ENCODE measurements around the gene ZNFX1. TPM values are rescaled to one million over a fixed set of nuclear protein-coding genes. Genes with fewer than 3 reads are reported as not detected.

Gene ZNFX1
- total RNA-seq, 5 donors from 2014 or later (not counting 1 experiment from before 2014, with no cell fraction given): 53.8 to 72.2 (median 64.7) TPM

DNA sequence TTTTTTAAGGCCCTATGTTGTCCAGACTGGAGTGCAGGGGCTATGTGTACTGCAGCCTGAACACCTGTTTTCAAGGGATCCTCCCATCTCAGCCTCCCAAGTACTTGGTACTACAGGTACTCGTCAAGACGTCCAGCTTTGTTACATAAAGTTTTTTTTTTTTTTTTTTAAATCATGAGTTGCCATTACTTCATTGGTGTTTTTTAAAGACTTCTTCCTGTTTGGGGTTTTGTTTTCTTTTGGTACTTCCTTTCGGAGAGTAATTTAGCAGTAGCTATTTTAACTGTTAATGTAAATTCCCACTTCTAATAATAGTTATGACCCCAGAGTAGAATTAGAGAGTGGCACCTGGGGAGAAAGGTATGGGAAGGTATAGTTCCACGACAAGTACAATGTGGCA lies 10.5 kb downstream of the ZNFX1 start:
- ATAC-seq (replicated peaks in 1 of 4): peak; percentile 32 to 54 (median 45)
- peaks cover 61 to 69% (median 69%) of the 10 kb centered on the region in 3 donors for H3K4me1 Mint-ChIP-seq
- CTCF ChIA-PET: interaction anchor here (0.6 to 1.0 kb wide), 8 partner anchors 9 to 1782 kb away, joined by 4 to 6 read pairs (median 4); no protein-coding TSS in a partner anchor
- peaks cover 71% of the 10 kb centered on the region for H3K36me3 Mint-ChIP-seq
- no peaks in the 10 kb centered on the region for H3K9me3 ChIP-seq
- peak in 1 of 35 experiments; percentile 23 for DNase-seq
- H3K4me1 ChIP-seq (ENCODE audit: control insufficient read depth in 1 of 2, extremely low read depth in 1 of 2, insufficient read depth in 2 of 2, low read length in 2 of 2): peaks cover 2 to 30% of the 10 kb centered on the region in 2 experiments
- H3K4me3 ChIP-seq (ENCODE audit: control insufficient read depth in 1 of 2, extremely low read depth in 1 of 2, low read length in 1 of 2): peak overlapping the region in 1 of 2 donors; percentile 27
- H3K27me3 Mint-ChIP-seq: no peaks in the 10 kb centered on the region
- peaks cover 15 to 72% of the 10 kb centered on the region in 2 donors for H3K36me3 ChIP-seq (ENCODE audit: control insufficient read depth in 2 of 2, extremely low read depth in 1 of 2, insufficient read depth in 1 of 2, low read length in 1 of 2)
- peak overlapping the region; percentile 88 to 89 for H3K27ac Mint-ChIP-seq
- no CpG with 5 or more reads among the region's 4 CpGs for WGBS (ENCODE audit: insufficient coverage)
- H3K9me3 Mint-ChIP-seq: peaks cover 0 to 4% (median 4%) of the 10 kb centered on the region in 3 donors
- peak overlapping the region; percentile 72 to 83 (median 78) for H3K4me3 Mint-ChIP-seq
- POLR2A ChIA-PET: interaction anchor here (0.6 to 1.2 kb wide), 6 partner anchors 9 to 88 kb away, joined by 3 to 5 read pairs (median 4); no protein-coding TSS in a partner anchor
- H3K27me3 ChIP-seq (replicated peaks in 1 of 2; ENCODE audit: control insufficient read depth in 2 of 2, extremely low read depth in 1 of 2, insufficient read depth in 2 of 2, low read length in 1 of 2): no peaks in the 10 kb centered on the region
- H3K27ac ChIP-seq (ENCODE audit: low read length): peak overlapping the region; percentile 61

DNA sequence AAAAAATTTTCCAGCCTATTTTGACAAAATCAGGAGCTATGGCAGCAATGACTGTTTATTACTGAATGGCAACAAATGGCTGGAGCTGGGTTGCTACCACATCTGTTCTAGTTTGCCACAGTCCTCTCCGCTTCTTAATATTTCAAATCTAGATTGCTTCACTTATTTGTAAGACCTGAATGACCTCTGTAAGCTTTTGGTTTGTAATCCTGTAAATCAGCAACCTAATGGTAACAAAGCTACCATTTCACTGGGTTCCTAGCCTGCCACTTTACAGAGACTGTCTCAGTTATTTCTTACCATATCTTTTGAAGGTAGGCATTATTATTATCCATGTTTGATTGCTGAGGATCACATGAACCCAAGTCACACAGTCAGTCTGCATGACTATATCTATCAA lies 15.4 kb downstream of the ZNFX1 start:
- no peak overlapping the region for H3K4me3 ChIP-seq (ENCODE audit: control insufficient read depth in 1 of 2, extremely low read depth in 1 of 2, low read length in 1 of 2)
- Mint-ChIP-seq H3K36me3 (peaks cover 57% of the 10 kb centered on the region), H3K9me3 (peaks cover 0 to 3% (median 0%) of the 10 kb centered on the region in 3 donors), H3K27me3 (no peaks in the 10 kb centered on the region), H3K4me1 (peaks cover 18 to 25% (median 23%) of the 10 kb centered on the region in 3 donors), H3K27ac (no peak overlapping the region), H3K4me3 (no peak overlapping the region)
- no peak for DNase-seq
- CTCF ChIA-PET: interaction anchor here in 1 of 2 donors (0.8 kb wide), 1 partner anchor 19 kb away, joined by 3 read pairs; no protein-coding TSS in a partner anchor
- H3K36me3 ChIP-seq (ENCODE audit: control insufficient read depth in 2 of 2, extremely low read depth in 1 of 2, insufficient read depth in 1 of 2, low read length in 1 of 2): peaks cover 17 to 80% of the 10 kb centered on the region in 2 donors
- H3K9me3 ChIP-seq: no peaks in the 10 kb centered on the region
- POLR2A ChIA-PET: interaction anchor here (0.6 to 0.8 kb wide), 6 partner anchors 8 to 846 kb away, joined by 3 to 6 read pairs (median 4); no protein-coding TSS in a partner anchor
- H3K4me1 ChIP-seq (ENCODE audit: control insufficient read depth in 1 of 2, extremely low read depth in 1 of 2, insufficient read depth in 2 of 2, low read length in 2 of 2): peaks cover 0 to 10% of the 10 kb centered on the region in 2 experiments
- WGBS (ENCODE audit: insufficient coverage): 100% methylated on average over 1 of the region's 1 CpG
- ATAC-seq (replicated peaks in 1 of 4): no peak
- no peaks in the 10 kb centered on the region for H3K27me3 ChIP-seq (replicated peaks in 1 of 2; ENCODE audit: control insufficient read depth in 2 of 2, extremely low read depth in 1 of 2, insufficient read depth in 2 of 2, low read length in 1 of 2)
- H3K27ac ChIP-seq (ENCODE audit: low read length): no peak overlapping the region

DNA sequence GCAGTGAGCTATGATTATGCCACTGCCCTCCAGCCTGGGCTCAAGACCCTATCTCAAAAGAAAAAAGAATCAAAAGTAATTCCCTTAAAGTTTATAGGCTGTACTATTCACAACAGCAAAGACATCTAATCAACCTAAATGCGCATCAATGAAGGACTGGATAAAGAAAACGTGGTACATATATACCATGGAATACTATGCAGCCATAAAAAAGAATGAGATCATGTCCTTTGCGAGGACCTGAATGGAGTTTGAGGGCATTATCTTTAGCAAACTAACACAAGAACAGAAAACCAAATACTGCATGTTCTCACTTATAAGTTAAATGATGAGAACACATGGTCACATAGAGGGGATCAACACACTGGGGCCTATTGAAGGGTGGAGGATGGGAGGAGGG lies 16.7 kb downstream of the ZNFX1 start:
- Histone ChIP-seq H3K36me3 (ENCODE audit: control insufficient read depth in 2 of 2, extremely low read depth in 1 of 2, insufficient read depth in 1 of 2, low read length in 1 of 2) (peaks cover 17 to 90% of the 10 kb centered on the region in 2 donors), H3K27me3 (replicated peaks in 1 of 2; ENCODE audit: control insufficient read depth in 2 of 2, extremely low read depth in 1 of 2, insufficient read depth in 2 of 2, low read length in 1 of 2) (no peaks in the 10 kb centered on the region), H3K9me3 (no peaks in the 10 kb centered on the region), H3K27ac (ENCODE audit: low read length) (no peak overlapping the region), H3K4me1 (ENCODE audit: control insufficient read depth in 1 of 2, extremely low read depth in 1 of 2, insufficient read depth in 2 of 2, low read length in 2 of 2) (peaks cover 0 to 4% of the 10 kb centered on the region in 2 experiments), H3K4me3 (ENCODE audit: control insufficient read depth in 1 of 2, extremely low read depth in 1 of 2, low read length in 1 of 2) (no peak overlapping the region)
- no peak overlapping the region for H3K27ac Mint-ChIP-seq
- CTCF ChIA-PET: no interaction called here
- H3K27me3 Mint-ChIP-seq: no peaks in the 10 kb centered on the region
- no peak overlapping the region for H3K4me3 Mint-ChIP-seq
- no CpG with 5 or more reads among the region's 3 CpGs for WGBS (ENCODE audit: insufficient coverage)
- H3K36me3 Mint-ChIP-seq: peaks cover 65% of the 10 kb centered on the region
- H3K4me1 Mint-ChIP-seq: peaks cover 6 to 14% (median 12%) of the 10 kb centered on the region in 3 donors
- ATAC-seq (replicated peaks in 1 of 4) (no peak), DNase-seq (no peak)
- peaks cover 0 to 3% (median 0%) of the 10 kb centered on the region in 3 donors for H3K9me3 Mint-ChIP-seq
- POLR2A ChIA-PET: interaction anchor here in 1 of 2 donors (0.6 kb wide), 1 partner anchor 9 kb away, joined by 4 read pairs; no protein-coding TSS in a partner anchor

DNA sequence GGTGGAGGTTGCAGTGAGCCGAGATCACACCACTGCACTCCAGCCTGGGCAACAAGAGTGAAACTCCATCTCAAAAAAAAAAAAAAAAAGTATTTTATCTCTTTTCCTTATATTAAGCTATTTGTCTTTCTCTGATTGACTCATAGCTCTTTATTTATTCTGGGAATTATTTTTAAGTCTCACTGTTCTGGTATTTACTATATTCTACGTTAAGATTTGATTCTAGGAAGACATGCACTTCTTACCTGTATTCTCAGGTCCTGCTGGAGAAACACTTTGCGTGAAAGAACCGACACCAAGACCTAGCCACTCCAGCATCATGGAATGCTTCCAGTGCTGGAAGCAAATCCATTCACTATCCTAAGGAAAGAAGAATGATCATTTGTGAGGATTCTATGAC lies 17.6 kb downstream of the ZNFX1 start:
- peaks cover 17 to 90% of the 10 kb centered on the region in 2 donors for H3K36me3 ChIP-seq (ENCODE audit: control insufficient read depth in 2 of 2, extremely low read depth in 1 of 2, insufficient read depth in 1 of 2, low read length in 1 of 2)
- Mint-ChIP-seq H3K36me3 (peaks cover 68% of the 10 kb centered on the region), H3K4me1 (peaks cover 0 to 8% (median 3%) of the 10 kb centered on the region in 3 donors), H3K9me3 (peaks cover 0 to 3% (median 0%) of the 10 kb centered on the region in 3 donors), H3K4me3 (no peak overlapping the region), H3K27ac (no peak overlapping the region), H3K27me3 (no peaks in the 10 kb centered on the region)
- H3K9me3 ChIP-seq: no peaks in the 10 kb centered on the region
- ATAC-seq (replicated peaks in 1 of 4) (no peak), DNase-seq (no peak)
- no peak overlapping the region for H3K27ac ChIP-seq (ENCODE audit: low read length)
- H3K27me3 ChIP-seq (replicated peaks in 1 of 2; ENCODE audit: control insufficient read depth in 2 of 2, extremely low read depth in 1 of 2, insufficient read depth in 2 of 2, low read length in 1 of 2): no peaks in the 10 kb centered on the region
- 63% methylated on average over 2 of the region's 4 CpGs for WGBS (ENCODE audit: insufficient coverage)
- no peak overlapping the region for H3K4me3 ChIP-seq (ENCODE audit: control insufficient read depth in 1 of 2, extremely low read depth in 1 of 2, low read length in 1 of 2)
- H3K4me1 ChIP-seq (ENCODE audit: control insufficient read depth in 1 of 2, extremely low read depth in 1 of 2, insufficient read depth in 2 of 2, low read length in 2 of 2): no peaks in the 10 kb centered on the region
- CTCF ChIA-PET: interaction anchor here in 1 of 2 donors (0.7 kb wide), 1 partner anchor 14 kb away, joined by 3 read pairs; no protein-coding TSS in a partner anchor
- POLR2A ChIA-PET: interaction anchor here (0.6 to 0.7 kb wide), 3 partner anchors 8 to 1971 kb away, joined by 3 to 5 read pairs (median 4); no protein-coding TSS in a partner anchor

- no peaks in the 10 kb centered on the region for H3K9me3 ChIP-seq
- H3K36me3 ChIP-seq (ENCODE audit: control insufficient read depth in 2 of 2, extremely low read depth in 1 of 2, insufficient read depth in 1 of 2, low read length in 1 of 2): peaks cover 17 to 89% of the 10 kb centered on the region in 2 donors
- ChIA-PET CTCF (interaction anchor here in 1 of 2 donors (0.7 kb wide), 1 partner anchor 14 kb away, joined by 3 read pairs; no protein-coding TSS in a partner anchor), POLR2A (interaction anchor here in 1 of 2 donors (0.6 kb wide), 1 partner anchor 1970 kb away, joined by 3 read pairs; no protein-coding TSS in a partner anchor)
- Mint-ChIP-seq H3K9me3 (peaks cover 0 to 3% (median 0%) of the 10 kb centered on the region in 3 donors), H3K27ac (no peak overlapping the region), H3K4me1 (peaks cover 0 to 5% (median 0%) of the 10 kb centered on the region in 3 donors), H3K27me3 (no peaks in the 10 kb centered on the region), H3K4me3 (no peak overlapping the region), H3K36me3 (peaks cover 65% of the 10 kb centered on the region)
- ATAC-seq (replicated peaks in 1 of 4): no peak
- no peaks in the 10 kb centered on the region for H3K27me3 ChIP-seq (replicated peaks in 1 of 2; ENCODE audit: control insufficient read depth in 2 of 2, extremely low read depth in 1 of 2, insufficient read depth in 2 of 2, low read length in 1 of 2)
- no peak overlapping the region for H3K27ac ChIP-seq (ENCODE audit: low read length)
- H3K4me3 ChIP-seq (ENCODE audit: control insufficient read depth in 1 of 2, extremely low read depth in 1 of 2, low read length in 1 of 2): no peak overlapping the region
- H3K4me1 ChIP-seq (ENCODE audit: control insufficient read depth in 1 of 2, extremely low read depth in 1 of 2, insufficient read depth in 2 of 2, low read length in 2 of 2): no peaks in the 10 kb centered on the region
- no CpG with 5 or more reads among the region's 2 CpGs for WGBS (ENCODE audit: insufficient coverage)
- no peak for DNase-seq
Observed at GRCh38 chr20:49259799-49260198, 18.1 kb downstream of the ZNFX1 start.

- Histone ChIP-seq H3K36me3 (ENCODE audit: control insufficient read depth in 2 of 2, extremely low read depth in 1 of 2, insufficient read depth in 1 of 2, low read length in 1 of 2) (peaks cover 17 to 89% of the 10 kb centered on the region in 2 donors), H3K27me3 (replicated peaks in 1 of 2; ENCODE audit: control insufficient read depth in 2 of 2, extremely low read depth in 1 of 2, insufficient read depth in 2 of 2, low read length in 1 of 2) (no peaks in the 10 kb centered on the region), H3K27ac (ENCODE audit: low read length) (no peak overlapping the region), H3K4me3 (ENCODE audit: control insufficient read depth in 1 of 2, extremely low read depth in 1 of 2, low read length in 1 of 2) (no peak overlapping the region), H3K4me1 (ENCODE audit: control insufficient read depth in 1 of 2, extremely low read depth in 1 of 2, insufficient read depth in 2 of 2, low read length in 2 of 2) (no peaks in the 10 kb centered on the region), H3K9me3 (no peaks in the 10 kb centered on the region)
- Mint-ChIP-seq H3K9me3 (peaks cover 0 to 3% (median 0%) of the 10 kb centered on the region in 3 donors), H3K4me3 (no peak overlapping the region), H3K36me3 (peaks cover 67% of the 10 kb centered on the region), H3K4me1 (peaks cover 0 to 5% (median 0%) of the 10 kb centered on the region in 3 donors), H3K27me3 (no peaks in the 10 kb centered on the region), H3K27ac (no peak overlapping the region)
- ATAC-seq (replicated peaks in 1 of 4) (no peak), DNase-seq (no peak)
- CTCF ChIA-PET: no interaction called here
- POLR2A ChIA-PET: interaction anchor here in 1 of 2 donors (0.7 kb wide), 1 partner anchor 17 kb away, joined by 4 read pairs; no protein-coding TSS in a partner anchor
- 56% methylated on average over 3 of the region's 4 CpGs for WGBS (ENCODE audit: insufficient coverage)
Observed at GRCh38 chr20:49259284-49259683, 18.6 kb downstream of the ZNFX1 start.

All from T-cell (primary cell).